Airway epithelial cell (primary cell): ENCODE measurements around the gene SAMD8. TPM values are rescaled to one million over a fixed set of nuclear protein-coding genes. Genes with fewer than 3 reads are reported as not detected.

Experiments
- total RNA-seq: library from RNA; depleted of rRNA; stranded (reverse); fragments of >200 nt; gene quantifications from 2 replicates; pipeline ENCODE4 v1.2.3, GENCODE V29; 2015

The SAMD8 gene
- total RNA-seq = 14.5 and 18.0 TPM in 2 replicates

DNA sequence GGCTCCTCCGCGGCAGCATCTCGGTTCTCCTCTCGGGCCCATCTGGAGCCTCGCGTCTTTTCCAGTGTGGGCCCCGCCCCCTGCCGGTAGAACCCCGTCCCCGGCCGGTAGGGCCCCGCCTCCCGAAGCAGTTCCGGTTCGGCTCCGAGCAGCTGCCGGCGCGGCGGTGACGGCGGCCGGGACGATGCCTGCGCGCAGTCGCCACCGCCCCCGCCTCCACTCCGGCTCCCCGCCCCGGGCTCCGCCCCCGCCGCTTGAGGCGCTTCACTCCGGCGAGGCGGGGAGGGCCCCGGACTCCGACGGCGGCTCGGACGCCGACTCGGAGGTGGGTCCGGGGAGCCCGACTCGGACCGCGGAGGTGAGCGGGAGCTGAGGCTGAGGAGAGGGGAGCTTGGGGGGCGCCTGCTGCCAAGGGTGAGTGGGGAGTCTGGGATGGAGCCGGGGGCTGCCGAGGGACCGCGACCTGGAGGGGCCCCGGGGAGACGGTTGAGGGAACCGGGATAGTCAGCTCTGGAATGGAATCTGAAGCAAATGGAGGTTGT, at the start of gene SAMD8:
SAMD8 (plus strand) TSS at position 292 of the 542 bp plus-strand sequence. CDS start 38,873 bp downstream, outside the sequence.

GRCh38 chr10:75210282-75211006, 99.0 kb downstream of the SAMD8 start, which contains the start of gene VDAC2:
TSS of gene VDAC2 (plus strand) at chr10:75210796. CDS start at chr10:75211159, 363 bp downstream.

Other genes with a start within 250 kb of the SAMD8 start
- 224 and 226 TPM in 2 replicates for gene VDAC2, start 99.1 kb downstream of the SAMD8 start, total RNA-seq
- gene COMTD1, start 124.3 kb downstream of the SAMD8 start, total RNA-seq = 57.6 and 87.0 TPM in 2 replicates